NB4 (cell line): ENCODE data around the gene ARHGEF37.

Experiments
- TF ChIP-seq, protein P1 (sequence below): IDR thresholded peaks from 2 replicates; pipeline ENCODE4 v1.6.1; 2011; ENCODE audit warnings: low read depth, low read length
- TF ChIP-seq, protein P2 (sequence below): IDR thresholded peaks from one replicate; pipeline ENCODE4 v1.5.1; 2012; ENCODE audit warnings: low read depth, low read length

DNA sequence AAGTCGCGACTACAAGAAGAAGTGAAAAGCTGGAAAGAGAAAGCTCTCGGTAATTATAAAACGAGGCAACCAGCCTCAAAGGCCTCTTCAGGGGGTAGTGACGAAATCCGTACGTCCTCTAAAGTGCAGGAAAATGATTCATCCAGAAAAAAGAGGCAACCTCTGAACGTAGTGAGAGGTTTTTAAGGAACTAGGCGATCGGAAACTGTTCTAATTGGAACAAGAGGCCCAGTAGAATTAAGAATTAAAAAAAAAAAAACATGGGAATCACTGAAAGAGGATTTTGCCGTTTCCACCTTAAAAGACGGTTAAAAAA is 31.1 kb upstream of the ARHGEF37 start:
- TF ChIP-seq, protein P1, sequence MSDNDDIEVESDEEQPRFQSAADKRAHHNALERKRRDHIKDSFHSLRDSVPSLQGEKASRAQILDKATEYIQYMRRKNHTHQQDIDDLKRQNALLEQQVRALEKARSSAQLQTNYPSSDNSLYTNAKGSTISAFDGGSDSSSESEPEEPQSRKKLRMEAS, result no peak
- TF ChIP-seq, protein P2, sequence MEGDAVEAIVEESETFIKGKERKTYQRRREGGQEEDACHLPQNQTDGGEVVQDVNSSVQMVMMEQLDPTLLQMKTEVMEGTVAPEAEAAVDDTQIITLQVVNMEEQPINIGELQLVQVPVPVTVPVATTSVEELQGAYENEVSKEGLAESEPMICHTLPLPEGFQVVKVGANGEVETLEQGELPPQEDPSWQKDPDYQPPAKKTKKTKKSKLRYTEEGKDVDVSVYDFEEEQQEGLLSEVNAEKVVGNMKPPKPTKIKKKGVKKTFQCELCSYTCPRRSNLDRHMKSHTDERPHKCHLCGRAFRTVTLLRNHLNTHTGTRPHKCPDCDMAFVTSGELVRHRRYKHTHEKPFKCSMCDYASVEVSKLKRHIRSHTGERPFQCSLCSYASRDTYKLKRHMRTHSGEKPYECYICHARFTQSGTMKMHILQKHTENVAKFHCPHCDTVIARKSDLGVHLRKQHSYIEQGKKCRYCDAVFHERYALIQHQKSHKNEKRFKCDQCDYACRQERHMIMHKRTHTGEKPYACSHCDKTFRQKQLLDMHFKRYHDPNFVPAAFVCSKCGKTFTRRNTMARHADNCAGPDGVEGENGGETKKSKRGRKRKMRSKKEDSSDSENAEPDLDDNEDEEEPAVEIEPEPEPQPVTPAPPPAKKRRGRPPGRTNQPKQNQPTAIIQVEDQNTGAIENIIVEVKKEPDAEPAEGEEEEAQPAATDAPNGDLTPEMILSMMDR, result no peak
